K562 (cell line): ENCODE data around the gene MITD1. TPM values are rescaled to one million over a fixed set of nuclear protein-coding genes. Genes with fewer than 3 reads are reported as not detected.

Experiments
- ARNT ChIP-seq, 2 experiments: fragments of 450-650 bp; IDR thresholded peaks; 2 replicates each; pipeline ENCODE4 v1.6.1; 2016; ENCODE audit warnings: mild to moderate bottlenecking in 1 of 2
- STAT5A ChIP-seq: IDR thresholded peaks from 2 replicates; pipeline ENCODE4 v1.6.1; 2012; ENCODE audit warnings: low read length, inconsistent platforms, borderline replicate concordance
- TEAD1 ChIP-seq, 2 experiments: fragments of 450-650 bp in 1 of 2; sonication (generic) in 1 of 2; formaldehyde crosslinking; IDR thresholded peaks; 2 replicates each; pipeline versions ENCODE4 v1.4.0 to v1.8.0; 2020 to 2022; ENCODE audit warnings: mild to moderate bottlenecking in 2 of 2, missing genetic modification reagents in 1 of 2
- ZBTB7A ChIP-seq: IDR thresholded peaks from 2 replicates; pipeline ENCODE4 v1.6.1; 2011; ENCODE audit warnings: low read depth, mild to moderate bottlenecking, low read length, moderate library complexity, borderline replicate concordance; ENCODE audit not compliant: control insufficient read depth
- ZNF764 ChIP-seq: fragments of 250-450 bp; sonication (Bioruptor Pico); IDR thresholded peaks from 2 replicates; pipeline ENCODE4 v1.4.0; 2020; ENCODE audit warnings: low read depth, mild to moderate bottlenecking, moderate library complexity
- polyA plus RNA-seq, 8 experiments: library from polyadenylated mRNA; depleted of rRNA in 4 of 8; stranded (reverse) in 5 of 8; unstranded in 3 of 8; fragments of >200 nt; fragmentation: Nextera tagmentation in 2 of 8; fragmentation: Illumina TruSeq in 1 of 8; extraction: Ambion mirVana in 2 of 8; extraction: Trizol in 1 of 8; gene quantifications; 2 replicates each; pipeline versions ENCODE4 v1.2.1 to v1.2.3, GENCODE V29; 2011 to 2014; ENCODE audit warnings: inconsistent platforms in 1 of 8, missing spikeins in 1 of 8
- total RNA-seq, 7 experiments: library from RNA; depleted of rRNA in 6 of 7; stranded (reverse); fragments of >200 nt in 6 of 7; fragmentation: Illumina TruSeq in 2 of 7; extraction: Trizol in 2 of 7; gene quantifications; 2 replicates each; pipeline versions ENCODE4 v1.2.1 to v1.2.3, GENCODE V29; 2011 to 2021; ENCODE audit warnings: low replicate concordance in 1 of 7
- TF ChIP-seq, protein P1 (sequence below): fragments of 450-650 bp; IDR thresholded peaks from 2 replicates; pipeline ENCODE4 v1.6.1; 2016; ENCODE audit warnings: borderline replicate concordance
- TF ChIP-seq, protein P2 (sequence below): IDR thresholded peaks from 3 replicates; pipeline ENCODE4 v1.6.1; 2011; ENCODE audit warnings: borderline replicate concordance, mild to moderate bottlenecking, moderate library complexity; ENCODE audit not compliant: insufficient read length; ENCODE audit errors: extremely low read depth
- TF ChIP-seq, protein P3 (sequence below): fragments of 250-450 bp; sonication (Bioruptor Pico); IDR thresholded peaks from 2 replicates; pipeline ENCODE4 v1.8.0; 2021; ENCODE audit warnings: borderline replicate concordance, mild to moderate bottlenecking, moderate library complexity; ENCODE audit not compliant: poor library complexity, severe bottlenecking

MITD1 gene
- total and polyA plus RNA-seq, 9 of the 15 experiments (the other 6 are each of a cell fraction or from before 2014, with no cell fraction given): 19.6 to 71.8 (median 43.2) TPM

DNA sequence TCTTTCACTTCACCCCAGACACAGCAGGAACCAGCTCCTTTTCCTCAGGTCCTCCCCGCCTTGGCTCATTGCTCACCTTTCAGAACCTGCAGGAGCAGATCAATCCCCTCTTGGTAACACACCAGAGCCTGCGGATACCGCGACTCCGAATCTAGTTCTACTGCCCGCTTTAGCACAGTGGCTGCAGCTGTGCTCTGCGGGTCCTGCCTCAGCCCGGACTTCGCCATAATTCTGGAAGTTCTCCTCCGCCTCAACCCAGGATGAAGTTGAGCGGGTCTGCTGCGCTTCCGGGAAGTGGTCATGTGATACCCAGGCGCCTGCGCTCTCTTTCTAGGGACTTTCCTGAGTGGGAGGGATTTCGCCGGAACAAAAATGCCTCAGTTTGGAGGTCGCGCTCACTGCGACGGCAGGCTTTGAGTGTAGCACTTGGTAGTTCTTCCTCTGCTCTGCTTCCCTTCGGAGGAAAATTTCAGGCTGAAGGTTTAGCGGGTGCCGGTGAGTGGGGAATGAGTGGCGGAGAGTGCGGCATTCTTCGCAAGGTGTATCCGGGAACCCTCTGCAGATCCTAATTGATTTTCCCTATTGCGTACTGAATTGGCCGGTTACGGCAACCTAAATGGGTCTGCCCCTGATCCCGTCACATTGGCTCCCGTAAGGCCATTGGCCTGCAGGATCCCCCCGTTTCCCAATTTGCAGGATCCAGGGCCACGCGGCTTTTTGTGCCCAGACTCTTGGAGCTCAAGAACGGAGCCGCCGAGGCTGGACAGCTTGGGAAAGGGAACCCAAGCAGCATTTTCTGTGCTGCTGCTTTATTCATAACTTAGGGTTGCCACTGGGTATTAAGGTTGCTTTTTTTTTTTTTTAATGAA lies at the start of gene MITD1, which contains the start of gene MRPL30 (continued):
- no peak for TF ChIP-seq TEAD1 (CRISPR knock-in tag; IDR thresholded peaks at IDR 0.05)
- peak; percentile 71; the same call in 1 of the 2 replicates for TF ChIP-seq ZBTB7A
- TF ChIP-seq STAT5A: peak; percentile 45; the same call in 1 of the 2 replicates
- 0 out of 2 replicates have a peak, but pooled peaks have one; percentile 36 for TF ChIP-seq ZNF764 (CRISPR knock-in tag)
- TF ChIP-seq, protein P1, sequence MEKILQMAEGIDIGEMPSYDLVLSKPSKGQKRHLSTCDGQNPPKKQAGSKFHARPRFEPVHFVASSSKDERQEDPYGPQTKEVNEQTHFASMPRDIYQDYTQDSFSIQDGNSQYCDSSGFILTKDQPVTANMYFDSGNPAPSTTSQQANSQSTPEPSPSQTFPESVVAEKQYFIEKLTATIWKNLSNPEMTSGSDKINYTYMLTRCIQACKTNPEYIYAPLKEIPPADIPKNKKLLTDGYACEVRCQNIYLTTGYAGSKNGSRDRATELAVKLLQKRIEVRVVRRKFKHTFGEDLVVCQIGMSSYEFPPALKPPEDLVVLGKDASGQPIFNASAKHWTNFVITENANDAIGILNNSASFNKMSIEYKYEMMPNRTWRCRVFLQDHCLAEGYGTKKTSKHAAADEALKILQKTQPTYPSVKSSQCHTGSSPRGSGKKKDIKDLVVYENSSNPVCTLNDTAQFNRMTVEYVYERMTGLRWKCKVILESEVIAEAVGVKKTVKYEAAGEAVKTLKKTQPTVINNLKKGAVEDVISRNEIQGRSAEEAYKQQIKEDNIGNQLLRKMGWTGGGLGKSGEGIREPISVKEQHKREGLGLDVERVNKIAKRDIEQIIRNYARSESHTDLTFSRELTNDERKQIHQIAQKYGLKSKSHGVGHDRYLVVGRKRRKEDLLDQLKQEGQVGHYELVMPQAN: peak; percentile 90
- peak; percentile 71 to 73; a peak in 2 of 4 replicates for TF ChIP-seq ARNT (IDR thresholded peaks at IDR 0.05)
- TF ChIP-seq, protein P2, sequence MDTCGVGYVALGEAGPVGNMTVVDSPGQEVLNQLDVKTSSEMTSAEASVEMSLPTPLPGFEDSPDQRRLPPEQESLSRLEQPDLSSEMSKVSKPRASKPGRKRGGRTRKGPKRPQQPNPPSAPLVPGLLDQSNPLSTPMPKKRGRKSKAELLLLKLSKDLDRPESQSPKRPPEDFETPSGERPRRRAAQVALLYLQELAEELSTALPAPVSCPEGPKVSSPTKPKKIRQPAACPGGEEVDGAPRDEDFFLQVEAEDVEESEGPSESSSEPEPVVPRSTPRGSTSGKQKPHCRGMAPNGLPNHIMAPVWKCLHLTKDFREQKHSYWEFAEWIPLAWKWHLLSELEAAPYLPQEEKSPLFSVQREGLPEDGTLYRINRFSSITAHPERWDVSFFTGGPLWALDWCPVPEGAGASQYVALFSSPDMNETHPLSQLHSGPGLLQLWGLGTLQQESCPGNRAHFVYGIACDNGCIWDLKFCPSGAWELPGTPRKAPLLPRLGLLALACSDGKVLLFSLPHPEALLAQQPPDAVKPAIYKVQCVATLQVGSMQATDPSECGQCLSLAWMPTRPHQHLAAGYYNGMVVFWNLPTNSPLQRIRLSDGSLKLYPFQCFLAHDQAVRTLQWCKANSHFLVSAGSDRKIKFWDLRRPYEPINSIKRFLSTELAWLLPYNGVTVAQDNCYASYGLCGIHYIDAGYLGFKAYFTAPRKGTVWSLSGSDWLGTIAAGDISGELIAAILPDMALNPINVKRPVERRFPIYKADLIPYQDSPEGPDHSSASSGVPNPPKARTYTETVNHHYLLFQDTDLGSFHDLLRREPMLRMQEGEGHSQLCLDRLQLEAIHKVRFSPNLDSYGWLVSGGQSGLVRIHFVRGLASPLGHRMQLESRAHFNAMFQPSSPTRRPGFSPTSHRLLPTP: no peak
- TF ChIP-seq, protein P3, sequence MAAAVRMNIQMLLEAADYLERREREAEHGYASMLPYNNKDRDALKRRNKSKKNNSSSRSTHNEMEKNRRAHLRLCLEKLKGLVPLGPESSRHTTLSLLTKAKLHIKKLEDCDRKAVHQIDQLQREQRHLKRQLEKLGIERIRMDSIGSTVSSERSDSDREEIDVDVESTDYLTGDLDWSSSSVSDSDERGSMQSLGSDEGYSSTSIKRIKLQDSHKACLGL (CRISPR knock-in tag): no peak
- TF ChIP-seq, all 486 proteins: peak for 165
